GM18861 (cell line): ENCODE measurements around the gene YTHDF1.
"Not testable (repeated sequence)": the region's sequence is repeated elsewhere in the genome, so short reads cannot be mapped to it uniquely, and the experiment has no call there.

Experiments
- ATAC-seq: cut with Tn5 transposase; IDR thresholded peaks from one replicate; pipeline ENCODE4 v1.9.1; 2021; ENCODE audit not compliant: unreplicated experiment

Gene YTHDF1

DNA sequence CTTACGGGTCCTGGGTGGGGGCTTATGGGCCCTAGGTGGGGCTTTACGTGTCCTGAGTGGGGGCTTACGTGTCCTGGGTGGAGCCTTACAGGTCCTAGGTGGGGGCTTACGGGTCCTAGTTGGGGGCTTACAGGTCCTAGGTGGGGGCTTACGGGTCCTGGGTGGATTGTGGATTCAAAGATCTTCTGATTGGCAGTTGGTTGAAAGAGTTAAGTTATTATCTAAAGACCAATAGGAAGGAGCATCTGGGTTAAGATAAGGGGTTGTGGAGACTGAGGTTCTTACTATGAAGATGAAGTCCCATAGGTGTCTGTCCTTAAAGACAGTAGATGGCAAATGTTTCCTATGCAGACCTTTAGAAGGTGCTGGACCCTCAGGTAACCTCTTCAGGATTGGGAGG is 11.3 kb upstream of the YTHDF1 start:
- ATAC-seq, result no peak

DNA sequence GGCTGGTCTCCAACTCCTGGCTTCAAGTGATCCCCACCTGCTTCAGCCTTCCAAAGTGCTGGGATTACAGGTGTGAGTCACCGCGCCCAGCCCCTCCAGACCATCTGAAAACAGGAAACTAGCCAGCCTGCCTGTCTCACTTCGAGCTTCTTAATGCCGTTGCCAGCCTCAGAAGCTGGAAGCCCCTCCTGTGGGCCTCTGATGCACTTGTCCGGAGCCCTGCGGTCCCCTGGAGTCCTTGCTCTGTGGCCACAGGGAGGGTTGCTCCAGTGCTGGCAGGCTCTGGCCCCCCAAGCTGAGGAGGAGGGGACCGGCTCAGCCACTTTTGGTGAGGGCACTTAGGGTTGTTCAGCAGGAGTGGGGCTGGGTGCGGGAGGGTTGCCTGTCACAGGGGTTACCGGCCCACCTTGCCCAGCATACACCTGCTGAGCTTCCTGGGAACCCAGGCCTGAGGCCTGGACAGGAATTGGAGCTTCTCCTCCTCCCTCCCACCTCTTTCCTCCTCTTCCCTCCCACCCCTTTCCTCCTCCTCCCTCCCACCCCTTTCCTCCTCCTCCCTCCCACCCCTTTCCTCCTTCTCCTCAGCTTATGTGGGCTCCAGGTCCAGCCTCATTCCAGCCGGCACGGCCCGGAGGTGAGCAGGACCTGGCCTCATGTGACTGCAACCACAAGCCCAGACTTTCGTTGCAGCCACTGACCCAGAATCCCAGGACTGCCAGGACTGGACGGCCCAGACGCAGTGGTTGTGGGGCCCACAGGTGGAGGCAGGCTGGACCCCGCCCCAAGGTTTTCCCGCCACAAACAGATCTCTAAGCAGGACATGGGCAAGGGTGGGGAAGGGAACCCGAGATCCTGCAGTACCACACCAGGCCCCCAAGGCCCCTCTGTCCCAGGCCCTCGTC is 10.4 kb upstream of the YTHDF1 start:
- no peak for ATAC-seq

DNA sequence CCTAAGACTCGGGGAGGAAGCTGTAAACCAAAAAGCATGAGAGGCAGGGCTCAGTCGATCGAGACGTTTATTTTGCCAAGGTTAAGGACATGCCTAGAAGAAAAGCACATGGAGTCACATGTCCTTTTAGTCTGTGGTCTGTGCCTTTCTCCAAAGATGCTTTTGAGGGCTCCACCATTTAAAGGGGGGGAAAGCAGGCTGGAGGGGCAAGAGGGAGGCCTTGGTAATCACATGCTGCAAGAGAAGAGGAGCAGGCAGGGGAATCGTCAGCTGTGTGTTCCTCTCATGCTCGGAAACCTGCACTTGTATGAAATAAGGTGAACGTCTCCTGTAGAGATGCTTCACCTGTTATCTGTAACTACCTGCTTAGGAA is 9.1 kb upstream of the YTHDF1 start:
- ATAC-seq, result no peak

DNA sequence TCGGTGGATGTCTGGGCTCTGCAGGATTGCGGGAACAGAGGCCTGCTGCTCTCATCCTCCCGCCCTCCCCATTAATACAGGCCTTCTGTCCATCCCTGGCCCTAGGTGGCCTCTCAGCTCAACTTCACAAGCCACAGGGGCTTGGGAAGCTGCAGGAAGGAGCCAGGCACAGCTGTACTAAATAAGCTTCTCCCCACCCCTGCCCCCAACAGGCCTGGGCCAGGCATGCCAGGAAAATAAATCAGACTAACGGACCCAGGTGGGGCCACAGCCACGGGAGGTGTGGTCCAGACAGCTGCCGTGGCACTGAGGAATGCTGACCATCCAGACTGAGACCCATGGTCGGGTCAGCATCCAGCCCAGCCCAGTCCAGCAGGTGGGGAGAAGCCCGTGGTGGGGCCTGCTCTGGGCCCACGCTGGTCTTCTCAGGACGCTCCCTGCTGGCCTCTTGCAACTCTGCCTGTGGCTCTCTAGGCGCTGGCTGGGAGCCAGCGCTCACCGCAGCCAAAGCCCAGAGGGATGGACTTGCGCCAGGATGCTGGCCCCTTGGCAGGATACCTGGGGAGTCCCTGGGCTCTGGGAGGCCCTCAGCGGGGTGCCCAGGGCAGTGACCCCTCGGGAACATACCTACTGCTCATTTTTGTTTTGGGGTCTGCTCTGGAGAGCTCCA is 8.6 kb upstream of the YTHDF1 start:
- no peak for ATAC-seq

DNA sequence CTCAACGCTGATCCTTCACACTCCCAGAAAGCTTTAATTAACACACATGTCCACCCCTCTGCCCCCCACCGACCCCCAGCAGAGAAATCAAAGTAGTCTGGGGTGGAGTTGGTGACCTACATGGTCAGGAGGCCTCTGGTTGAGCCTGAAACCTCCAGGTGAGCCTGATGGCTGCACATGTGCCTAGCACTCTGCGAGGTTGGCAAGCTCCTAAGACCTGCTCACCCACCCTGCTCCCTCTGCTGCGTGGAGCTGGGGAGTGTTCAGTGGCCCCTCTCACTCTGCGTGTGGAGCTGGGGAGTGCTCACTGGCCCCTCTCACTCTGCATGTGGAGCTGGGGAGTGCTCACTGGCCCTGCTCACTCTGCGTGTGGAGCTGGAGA is 7.9 kb upstream of the YTHDF1 start:
- ATAC-seq, result no peak

DNA sequence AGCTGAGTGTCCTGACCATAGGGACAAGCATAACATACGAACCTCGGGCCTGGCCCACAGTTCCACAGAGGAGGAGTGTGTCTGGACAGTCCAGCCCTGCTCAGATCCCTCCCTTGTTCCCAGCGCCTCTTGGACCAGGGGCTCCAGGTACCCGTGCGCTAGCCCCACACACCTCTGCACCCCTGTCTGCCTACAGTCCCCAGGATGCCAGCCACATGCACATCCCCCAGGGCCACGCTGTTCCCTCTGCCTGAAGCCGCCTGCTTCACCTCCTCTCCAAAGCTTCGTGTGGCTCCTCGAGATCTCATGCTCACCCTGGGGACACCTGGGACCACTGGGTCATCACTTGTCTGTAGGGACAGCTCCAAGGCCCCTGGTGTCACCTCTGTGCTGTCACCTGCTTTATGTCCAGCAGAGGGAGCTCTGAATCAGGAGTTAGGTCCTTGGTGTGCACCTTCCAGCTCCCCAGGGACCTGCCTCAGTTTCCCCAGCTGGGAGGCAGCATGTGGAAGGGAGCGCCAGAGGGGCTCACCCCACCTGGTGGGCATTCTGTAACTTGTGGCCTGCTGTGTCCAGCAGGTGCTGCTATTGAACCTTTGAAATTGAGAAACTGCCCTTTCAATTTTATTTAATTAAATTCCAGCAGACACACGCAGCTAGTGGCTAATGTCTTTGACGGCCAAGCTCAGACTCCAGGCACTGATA is 7.3 kb upstream of the YTHDF1 start:
- no peak for ATAC-seq

DNA sequence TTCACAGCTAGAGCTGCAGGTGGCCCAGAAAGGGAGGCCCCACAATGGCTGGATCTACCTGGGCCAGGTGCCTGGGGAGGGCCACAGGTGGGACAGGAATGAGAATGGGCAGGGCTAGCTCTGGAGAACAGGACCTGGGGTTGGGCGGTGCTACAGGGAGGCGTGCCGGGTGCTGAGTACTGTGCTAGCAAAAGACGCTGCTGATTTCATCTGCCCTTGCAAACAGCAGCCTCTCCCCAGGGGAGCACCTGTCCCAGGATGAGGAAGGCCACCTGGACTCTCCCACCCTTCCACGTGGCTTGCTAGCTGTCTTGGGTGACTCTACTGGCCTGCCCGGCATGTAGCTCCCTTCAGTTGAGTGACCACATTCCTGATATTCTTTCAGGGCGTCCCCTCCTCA is 6.6 kb upstream of the YTHDF1 start:
- ATAC-seq, result no peak

DNA sequence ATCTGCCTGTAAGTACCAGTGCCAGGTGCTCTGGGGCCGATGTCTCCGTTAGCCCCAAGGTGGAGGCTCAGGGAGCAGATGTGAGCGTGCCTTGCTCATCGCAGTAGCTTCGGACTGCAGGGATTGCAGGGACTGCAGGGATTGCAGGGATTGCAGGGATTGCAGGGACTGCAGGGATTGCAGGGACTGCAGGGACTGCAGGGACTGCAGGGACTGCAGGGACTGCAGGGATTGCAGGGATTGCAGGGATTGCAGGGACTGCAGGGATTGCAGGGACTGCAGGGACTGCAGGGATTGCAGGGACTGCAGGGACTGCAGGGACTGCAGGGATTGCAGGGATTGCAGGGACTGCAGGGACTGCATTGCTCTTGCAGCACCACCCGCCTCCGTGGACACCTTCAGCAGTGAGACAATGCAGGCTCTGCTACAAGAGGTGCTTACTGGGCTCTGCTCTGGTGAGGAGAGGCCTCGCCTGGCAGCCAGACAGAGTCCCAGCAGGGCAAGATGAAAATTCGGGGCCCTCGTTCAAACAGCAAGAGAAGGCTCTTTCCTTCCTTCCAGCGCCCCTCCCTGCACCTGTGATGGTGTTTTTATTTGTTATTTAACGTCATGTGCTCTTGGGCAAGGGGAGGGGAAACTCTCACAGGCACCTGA is 5.6 kb upstream of the YTHDF1 start:
- ATAC-seq, result not testable (repeated sequence)

DNA sequence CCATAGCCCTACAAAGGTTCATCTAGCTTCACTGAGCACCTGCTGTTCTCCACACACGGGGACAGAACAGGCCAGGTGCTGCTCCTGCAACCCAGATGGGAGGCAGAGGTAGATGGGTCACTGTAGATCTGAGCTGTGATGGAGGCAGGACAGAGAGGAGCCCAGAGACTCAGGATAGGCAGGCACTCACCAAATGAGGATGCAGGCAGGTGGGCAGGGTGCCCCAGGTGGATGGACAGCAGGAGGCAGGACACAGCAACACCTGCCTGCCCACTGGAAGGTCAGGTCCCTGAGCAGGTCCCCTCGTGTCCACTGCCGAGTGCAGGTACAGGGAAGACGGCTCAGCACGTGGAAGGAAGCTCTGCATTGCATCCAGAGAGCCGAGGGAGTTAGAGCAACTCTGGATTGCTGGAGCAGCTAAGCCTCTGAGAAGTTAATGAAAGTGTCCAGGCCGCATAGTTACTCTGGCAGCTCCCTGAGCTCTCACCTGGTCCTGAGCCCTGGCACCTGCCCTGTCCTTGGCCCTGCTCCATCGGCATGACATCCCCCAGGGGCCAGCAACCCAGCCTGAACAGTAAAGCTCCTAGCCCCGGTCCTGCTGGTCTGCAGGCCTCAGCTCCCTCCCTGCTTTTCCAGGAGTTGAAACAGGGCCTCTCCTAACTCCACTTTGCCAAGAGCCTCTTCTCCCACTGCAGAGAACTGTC is 4.9 kb upstream of the YTHDF1 start:
- ATAC-seq, result no peak

DNA sequence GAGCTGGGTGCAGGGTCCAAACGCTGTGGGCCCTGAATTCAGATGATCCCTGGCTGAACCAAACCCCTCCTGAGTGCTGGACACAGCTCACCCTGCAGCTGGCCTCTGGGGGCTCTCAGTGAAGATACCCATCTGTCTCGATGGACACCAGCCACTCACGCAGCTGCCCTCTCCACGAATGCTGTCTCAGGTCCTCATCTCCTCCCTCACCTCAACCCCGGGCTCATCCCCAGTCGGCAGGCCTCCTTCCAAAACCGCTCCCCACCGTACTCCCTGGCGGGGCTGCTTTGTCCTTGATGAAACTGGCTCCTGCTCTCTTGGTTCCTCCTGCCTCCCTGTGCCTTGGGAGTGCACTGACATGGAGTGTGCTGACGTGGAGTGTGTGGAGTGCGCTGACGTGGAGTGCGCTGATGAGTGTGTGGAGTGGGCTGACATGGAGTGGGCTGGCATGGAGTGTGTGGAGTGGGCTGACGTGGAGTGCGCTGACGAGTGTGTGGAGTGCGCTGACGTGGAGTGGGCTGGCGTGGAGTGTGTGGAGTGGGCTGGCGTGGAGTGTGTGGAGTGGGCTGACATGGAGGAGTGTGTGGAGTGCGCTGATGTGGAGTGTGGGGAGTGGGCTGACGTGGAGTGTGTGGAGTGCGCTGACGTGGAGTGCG is 4.1 kb upstream of the YTHDF1 start:
- no peak for ATAC-seq

DNA sequence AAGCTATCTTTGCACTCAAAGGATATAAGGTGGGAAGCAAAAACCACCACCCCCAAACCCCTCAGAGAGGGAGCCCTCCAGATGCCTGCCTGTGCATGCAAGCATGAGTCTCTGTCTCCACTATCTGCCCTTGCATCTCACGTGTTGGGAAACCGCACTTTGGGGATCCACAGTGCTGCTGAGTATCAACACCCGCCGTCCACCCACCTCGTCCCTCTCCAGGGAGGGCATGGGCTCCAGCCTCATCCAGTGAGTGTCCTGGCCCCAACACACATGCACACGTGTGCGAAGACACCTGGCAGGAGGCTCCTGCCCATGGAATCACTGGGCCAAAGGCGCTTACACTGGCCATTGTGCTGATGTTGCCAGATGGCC is 3.5 kb upstream of the YTHDF1 start:
- no peak for ATAC-seq

DNA sequence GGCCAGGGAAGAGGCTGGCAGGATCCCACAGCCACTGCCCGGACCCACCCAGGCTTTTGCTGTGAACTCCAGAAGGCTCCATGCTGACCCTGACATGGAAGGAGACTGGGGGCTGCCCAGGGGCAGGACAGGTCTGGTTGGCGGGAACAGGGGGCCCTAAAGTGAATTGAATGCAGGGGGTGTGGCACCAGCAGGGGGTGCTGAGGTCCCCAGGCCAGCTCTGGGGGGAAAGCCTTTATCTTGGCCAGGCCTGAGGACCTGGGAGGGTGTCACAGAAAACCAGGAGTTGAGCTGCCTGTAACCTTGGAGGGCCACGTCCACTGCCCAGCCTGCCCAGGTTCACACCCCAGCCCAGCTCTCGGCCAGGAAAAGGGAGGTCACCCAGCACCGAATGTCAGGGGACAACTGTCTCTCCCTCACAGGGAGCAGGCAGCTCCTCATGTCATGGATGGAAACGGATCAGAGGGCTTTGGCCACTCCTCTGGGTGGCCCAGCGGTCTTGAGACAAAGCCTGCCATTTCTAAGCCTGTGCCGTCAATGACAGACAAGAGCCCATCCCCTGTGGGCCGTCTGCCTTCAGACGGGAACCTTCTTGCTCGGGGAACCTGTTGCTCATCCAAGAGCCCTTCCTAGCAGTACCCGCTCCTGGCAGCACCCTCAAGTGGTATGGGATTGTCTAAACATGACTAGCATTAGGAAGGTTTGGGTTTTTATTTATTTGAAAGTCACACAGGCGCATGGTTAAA is 2.9 kb upstream of the YTHDF1 start:
- no peak for ATAC-seq

DNA sequence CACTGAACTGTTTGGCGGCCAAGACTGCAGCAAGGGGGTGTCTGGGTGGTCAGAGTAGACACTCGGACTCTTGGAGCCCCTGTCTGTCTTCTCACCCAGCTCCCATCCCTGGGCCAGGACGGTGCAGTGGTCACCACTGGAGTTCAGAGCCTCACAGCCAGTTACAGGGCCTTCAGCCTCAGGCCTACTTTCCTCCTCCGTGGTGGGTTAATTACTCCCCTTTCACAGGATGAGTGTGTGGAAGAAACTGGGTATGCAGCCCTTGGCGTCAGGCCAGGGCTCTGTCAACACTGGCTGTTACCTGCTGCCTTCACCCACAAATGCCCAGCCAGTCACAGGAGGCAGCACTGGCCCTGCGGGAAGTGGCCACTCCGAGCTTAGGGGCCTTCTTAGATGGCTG is 1.8 kb upstream of the YTHDF1 start:
- no peak for ATAC-seq

DNA sequence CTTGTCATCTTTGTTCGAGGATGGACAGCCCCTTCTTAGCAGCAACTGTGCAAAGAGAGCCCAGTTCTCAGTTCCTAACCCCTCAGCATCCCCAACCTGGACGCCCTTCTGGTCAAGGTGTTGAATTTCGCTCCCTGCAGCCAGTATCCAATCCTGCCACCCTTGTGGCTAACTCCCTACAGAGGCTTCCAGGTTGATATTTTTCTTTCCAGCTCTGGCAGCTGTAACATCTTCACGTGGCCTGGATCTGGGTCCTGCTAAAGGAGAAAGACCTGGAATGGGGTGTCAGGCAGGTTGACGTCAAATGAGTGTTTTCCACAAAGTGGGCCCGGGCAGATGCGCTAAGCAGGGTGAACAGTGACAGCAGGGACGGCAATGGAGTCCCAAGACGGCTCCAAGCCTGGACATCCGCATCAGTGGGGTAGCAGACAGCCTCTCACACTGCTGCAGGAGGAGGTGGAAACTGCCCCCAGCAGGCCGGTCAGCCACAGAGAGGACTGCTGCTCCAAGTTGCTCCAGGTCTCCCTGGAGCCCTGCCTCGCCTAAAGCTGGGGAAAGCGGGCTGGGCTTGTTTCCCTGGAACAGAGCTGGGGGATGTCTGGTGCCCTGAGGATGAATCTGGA is 1.0 kb upstream of the YTHDF1 start:
- ATAC-seq, result no peak

DNA sequence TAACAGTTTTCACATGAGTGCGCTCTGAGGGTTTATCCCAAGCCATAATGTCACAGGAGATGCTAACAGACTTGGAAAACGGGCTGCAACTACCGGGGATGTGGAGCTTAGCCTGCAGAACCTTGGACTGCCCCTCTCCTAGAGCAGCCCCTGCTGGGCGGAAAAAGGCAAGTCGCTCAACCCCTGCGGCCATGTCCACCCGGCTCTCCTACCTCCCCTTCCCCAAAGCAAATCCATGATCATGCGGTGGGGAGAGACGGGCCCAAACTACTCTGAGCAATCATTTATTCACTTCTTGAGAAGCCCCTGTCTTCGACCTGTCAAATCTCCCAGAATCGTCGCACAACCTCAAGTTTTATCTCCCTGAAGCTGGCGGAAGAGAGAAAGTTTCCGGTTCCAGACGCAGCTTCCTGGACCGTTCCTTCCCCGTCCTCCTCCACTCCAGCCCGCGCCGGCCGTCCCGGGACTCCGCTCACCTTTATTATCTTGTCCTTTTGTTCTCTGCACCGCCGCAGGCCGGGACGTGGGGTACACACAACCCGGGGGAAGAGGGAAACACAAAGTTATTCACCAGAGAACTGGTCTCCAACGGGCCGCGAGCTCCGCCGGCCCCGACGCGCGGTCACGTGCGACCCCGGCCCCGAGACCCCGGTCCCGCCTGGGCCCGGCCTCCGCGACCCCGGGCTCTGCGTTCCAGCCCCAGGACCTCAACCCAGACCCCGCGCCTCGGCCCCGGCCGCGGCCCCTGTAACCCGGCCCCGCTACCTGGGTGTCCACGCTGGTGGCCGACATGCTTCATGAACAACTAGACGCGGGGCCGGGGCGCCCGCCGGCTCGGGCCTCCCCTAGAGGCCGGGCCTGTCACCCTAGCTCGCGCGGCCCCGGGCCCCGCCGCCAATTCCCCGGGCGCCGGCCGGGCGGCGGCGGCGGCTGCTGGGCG is 560 bp downstream of the YTHDF1 start:
- ATAC-seq, result peak; percentile 23

DNA sequence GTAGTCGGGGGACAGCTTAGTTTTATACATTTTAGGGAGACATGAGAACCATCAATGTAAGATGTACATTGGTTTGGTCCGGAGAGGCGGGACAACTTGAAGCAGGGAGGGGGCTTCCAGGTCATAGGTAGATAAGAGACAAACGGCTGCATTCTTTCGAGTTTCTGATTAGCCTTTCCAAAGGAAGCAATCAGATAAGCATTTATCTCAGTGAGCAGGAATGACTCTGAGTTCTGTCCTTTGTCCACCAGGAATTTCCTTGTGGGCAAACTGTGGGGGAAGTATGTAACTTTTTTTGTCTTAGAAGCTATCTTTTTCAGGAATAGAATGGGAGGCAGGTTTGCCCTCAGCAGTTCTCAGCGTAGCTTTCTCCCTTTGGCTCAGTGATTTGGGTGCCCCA is 1.4 kb downstream of the YTHDF1 start:
- ATAC-seq, result no peak

DNA sequence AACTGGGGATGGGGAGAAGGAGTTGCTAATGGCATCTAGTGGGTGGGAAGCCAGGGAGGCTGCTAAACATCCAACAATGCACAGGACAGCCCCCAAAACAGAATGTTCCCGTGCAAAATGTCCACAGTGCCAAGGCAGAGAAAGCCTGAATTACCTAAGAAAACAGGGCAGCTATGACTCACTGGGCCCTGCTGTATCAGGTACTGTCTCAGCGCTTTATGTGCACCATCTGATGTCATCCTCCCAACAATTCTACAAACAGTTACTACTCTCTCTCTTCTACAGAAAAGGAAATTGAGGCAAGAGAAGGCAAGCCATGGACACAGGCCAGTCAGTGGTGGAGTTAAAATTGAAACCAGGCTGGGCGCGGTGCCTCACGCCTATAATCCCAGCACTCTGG is 3.1 kb downstream of the YTHDF1 start:
- no peak for ATAC-seq

DNA sequence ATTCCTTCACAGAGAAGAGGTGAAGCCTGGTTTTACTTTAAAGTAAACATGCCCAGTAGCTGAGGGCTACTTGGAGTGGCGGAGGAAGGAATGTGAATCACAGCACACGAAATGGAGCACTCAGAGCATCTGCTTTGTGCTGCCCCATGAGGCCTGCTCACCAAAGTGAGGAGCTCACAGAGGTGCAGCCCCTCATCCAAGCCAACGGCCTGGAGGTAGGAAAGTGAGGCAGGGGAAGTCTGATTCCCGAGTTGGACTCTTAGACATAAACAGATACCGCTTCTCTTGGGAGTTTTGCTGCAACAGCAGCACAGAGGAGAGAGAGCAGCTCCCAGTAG is 3.6 kb downstream of the YTHDF1 start:
- no peak for ATAC-seq
